Activated T-cell treated with anti-CD3 and anti-CD28 coated beads, Interleukin-2, amount 50 U/mL, for 48 hours (primary cell): ENCODE measurements around the gene CCSER2.

Source experiments
- DNase-seq, 2 experiments: peaks; one replicate each; pipeline ENCODE4 v3.0.0-alpha.2; 2020

CCSER2 gene

DNA sequence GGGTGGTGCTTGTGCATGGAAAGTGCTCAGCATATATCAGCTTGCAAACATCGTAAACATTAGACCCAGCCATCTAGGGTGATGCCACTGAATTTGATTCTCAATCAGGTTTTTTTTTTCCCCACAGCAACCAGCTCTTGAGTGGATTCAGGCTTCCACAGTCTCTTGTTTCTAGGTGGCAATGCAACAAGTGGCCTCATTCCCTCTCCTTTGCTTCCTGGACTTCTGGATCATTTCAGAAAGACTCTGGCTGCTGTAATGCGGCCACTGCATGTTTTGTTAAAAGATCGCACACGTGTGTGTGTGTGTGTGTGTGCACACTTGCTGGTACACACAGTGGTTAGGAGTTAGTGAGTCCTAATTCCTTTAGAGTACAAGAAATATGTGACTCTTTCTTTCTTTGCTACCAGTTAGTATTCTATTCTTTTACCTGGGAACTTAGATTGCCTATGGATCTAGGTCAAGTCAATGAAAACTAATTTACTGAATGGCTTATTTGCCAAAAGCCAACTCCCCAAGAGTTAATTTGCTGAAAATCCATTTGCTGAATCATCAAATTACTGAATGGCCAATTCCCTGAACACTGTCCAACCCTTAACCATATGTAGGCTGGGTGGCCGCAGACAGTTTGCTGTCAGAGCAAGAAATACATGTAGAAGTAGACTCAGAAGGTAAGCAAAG lies 222.5 kb downstream of the CCSER2 start:
- no peak for DNase-seq

DNA sequence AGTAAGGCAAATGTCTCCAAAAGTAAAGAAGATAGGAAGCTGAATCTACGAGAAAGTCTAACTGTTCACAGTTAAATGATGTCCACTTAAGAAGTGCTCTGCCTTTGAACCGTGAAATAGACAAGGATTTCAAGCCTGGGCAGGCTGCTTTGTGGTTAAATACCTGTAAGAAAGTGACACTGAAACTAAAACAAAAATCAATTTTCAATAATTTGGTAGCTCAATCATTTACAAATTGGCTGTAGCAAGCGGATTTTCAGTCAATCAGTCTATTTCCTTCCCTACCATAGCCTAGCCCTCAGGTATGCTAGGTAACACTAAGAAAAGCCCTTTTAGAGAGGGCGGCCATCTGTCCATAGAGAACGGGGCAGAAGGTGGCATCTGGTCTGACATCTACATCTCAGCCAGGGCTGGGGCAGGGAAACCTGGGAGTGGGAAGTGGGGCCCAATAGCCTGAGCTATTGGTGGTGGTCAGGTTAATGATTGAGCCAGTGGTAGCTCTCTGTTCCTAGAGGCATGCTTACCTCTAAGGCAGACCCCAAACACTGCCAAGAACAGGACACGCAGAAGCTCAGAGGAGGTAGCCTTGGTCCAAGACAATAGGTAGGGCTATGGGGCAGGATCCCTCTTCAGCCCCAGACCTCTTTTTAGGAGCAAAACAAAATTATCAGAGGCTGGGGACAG lies 223.2 kb downstream of the CCSER2 start:
- DNase-seq, result no peak

DNA sequence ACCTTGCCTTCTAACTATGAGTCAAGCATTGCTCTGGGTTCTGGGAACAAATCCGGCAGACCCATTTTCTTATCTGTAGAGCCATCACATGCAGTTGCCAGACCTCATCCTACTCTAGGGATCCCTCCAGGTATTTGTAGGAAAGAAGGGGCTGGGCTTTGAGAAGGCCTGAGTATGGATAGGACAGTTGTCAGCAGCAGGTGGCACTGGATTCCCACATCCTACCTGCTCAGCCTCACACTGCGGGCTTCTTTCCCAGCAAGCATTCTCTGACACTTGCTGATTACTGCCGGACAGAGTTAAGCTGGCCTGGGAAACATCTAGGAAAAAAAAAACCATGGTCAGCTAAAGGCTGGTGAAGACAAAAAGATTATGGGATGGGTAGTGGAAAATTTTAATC lies 224.1 kb downstream of the CCSER2 start:
- no peak for DNase-seq

DNA sequence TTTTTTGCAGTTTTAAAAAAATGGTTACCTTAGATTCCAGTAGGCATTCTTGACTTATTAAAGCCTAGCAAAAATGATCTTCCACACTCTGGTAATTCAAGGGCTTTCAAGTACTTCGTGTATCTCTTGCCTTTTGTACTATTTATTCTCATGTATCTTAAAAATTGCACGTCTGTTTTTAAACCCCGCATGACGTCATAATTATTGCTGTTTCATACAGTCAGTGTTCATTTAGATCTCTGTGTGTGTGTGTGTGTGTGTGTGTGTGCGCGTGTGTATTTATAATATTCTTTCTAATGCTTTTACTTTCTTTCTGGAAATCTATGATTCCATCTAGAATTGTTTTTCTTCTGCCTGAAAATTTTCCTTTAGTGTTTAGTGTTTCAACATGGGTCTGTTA lies 234.2 kb downstream of the CCSER2 start:
- DNase-seq, result no peak

DNA sequence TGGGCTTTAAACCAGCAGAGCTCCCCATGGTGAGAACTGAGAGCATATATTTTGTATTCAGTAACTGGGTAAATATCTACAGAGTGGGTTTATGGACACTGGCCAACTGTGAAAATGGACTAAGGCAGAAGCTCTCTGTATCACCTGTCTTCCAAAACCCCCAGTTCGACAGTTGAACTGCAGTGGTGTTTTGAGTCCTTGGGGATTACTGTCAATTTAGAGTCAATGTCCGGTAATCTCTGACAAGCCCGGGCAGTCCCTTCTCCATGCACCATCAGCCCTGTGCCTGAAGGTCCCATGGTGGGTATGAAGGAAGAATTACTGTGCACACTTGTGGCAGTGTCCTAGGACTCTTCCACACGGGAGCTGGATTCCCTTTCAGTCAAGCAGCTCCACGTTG lies 235.0 kb downstream of the CCSER2 start:
- DNase-seq, result no peak

DNA sequence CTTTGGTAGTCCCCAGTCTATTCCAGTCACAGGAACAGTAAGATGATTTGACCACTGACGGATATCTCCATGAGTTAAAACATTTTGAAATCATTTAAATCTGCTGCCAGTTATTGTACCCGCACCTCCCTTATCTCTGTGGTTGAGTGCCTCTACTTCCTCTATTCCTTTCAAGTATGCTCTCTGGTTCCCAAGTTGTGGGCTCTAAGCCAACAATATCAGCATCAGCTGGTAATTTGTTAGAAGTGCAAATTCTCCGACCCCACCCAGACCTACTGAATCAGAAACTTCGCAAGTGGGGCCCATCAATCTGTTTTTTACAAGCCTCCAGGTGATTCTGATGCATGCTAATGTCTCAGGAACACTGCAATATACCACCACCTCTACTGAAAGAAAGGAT lies 235.5 kb downstream of the CCSER2 start:
- no peak for DNase-seq

DNA sequence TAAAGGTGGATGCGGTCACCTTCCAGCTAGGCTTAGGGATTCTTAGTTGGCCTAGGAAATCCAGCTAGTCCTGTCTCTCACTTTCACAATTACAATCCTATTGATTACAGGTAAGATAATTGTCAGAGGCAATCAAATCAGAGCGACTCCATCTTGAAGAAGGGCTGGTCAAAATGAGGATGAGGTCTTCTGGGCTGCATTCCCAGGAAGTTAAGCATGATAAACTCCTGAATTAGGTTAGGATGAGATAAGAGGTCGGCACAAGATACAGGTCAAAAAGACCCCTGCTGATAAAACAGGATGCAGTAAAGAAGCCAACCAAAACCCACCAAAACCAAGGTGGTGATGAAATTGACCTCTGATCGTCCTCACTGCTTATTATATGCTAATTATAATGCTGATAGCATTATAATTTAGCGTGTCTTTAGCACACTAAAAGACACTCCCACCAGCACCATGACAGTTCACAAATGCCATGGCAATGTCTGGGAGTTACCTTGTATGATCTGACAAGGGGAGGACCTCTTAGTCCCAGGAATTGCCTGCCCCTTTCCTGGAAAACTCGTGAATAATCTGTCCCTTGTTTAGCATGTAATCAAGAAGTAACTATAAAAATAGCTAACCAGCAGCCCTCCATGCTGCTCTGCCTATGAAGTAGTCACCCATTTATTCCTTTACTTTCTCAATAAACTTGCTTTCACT lies 237.6 kb downstream of the CCSER2 start:
- DNase-seq, result no peak

DNA sequence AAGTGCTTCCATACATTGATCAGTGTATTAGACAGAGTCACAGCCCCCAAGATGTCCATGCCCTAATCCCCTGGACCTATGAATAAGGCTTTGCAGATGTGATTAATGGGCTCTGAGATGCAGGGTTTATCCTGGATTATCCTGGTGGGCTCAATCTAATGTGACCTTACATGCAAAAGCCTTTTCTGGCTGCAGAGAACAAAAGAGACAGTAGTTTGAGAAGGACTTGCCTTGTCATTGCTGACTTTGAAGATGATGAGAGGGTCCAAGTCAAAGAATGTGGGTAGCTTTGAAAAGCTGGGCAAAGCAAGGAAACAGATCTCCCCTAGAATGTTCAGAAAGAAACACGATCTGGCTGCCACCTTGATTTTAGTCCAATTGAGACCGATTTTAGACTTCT lies 238.7 kb downstream of the CCSER2 start:
- no peak for DNase-seq
